T-helper 2 cell treated with Interferon-gamma antibody and Interleukin-4, amounts not matched to agents 5 μg/mL and 100 μg/mL, for 36 hours (primary cell): ENCODE measurements around the gene OR6M1.
A peak's percentile ranks its signal among the peaks of the same experiment; 100 is the strongest.

Experiments
- DNase-seq: peaks from one replicate; pipeline ENCODE4 v3.0.0; 2021; ENCODE audit warnings: low spot score
- H3K27ac Mint-ChIP-seq: one replicate; pipeline ENCODE4 v1.8.0; 2021; ENCODE audit warnings: mild to moderate bottlenecking, mixed read lengths
- H3K27me3 Mint-ChIP-seq: one replicate; pipeline ENCODE4 v1.8.0; 2021; ENCODE audit warnings: low read depth, mixed read lengths
- H3K36me3 Mint-ChIP-seq: one replicate; pipeline ENCODE4 v1.8.0; 2021; ENCODE audit warnings: low read depth, mixed read lengths
- H3K4me1 Mint-ChIP-seq: one replicate; pipeline ENCODE4 v1.8.0; 2021; ENCODE audit warnings: low read depth, mixed read lengths
- H3K4me3 Mint-ChIP-seq: one replicate; pipeline ENCODE4 v1.8.0; 2022; ENCODE audit warnings: mild to moderate bottlenecking, moderate library complexity, mixed read lengths
- H3K9me3 Mint-ChIP-seq: one replicate; pipeline ENCODE4 v1.8.0; 2021; ENCODE audit warnings: mixed read lengths

OR6M1 gene

DNA sequence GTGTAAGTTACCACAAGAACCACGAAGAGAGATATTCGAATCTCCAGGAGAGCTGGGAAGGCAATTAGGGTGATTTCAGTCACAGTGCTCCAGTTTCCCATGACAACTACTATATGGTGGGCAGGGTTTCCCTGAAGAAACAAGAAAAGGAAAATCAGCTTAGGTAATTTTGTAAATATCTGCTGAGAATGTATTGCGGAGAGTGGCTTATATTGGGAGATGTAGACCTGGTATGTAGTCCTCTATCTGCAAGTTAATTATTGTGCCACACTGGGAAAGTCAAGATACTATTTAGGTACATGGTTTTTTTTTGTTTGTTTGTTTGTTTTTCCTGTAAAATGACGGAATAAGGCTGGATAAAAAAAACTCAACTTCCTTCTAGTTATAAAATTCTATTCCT is at the start of gene OR6M1:
TSS of gene OR6M1 (minus strand) at position 101 of the 400 bp plus-strand sequence. CDS start at position 101, 0 bp downstream.
- Mint-ChIP-seq H3K27me3 (peaks cover 12% of the 10 kb centered on the region), H3K36me3 (no peaks in the 10 kb centered on the region), H3K9me3 (no peaks in the 10 kb centered on the region), H3K4me3 (no peak within 1 kb of the TSS), H3K27ac (no peak within 1 kb of the TSS), H3K4me1 (peaks cover 6% of the 10 kb centered on the region)
- DNase-seq, result no peak

GRCh38 chr11:123853038-123853437 is 46.9 kb upstream of the OR6M1 start:
- Mint-ChIP-seq H3K4me1 (no peaks in the 10 kb centered on the region), H3K27me3 (peaks cover 5% of the 10 kb centered on the region), H3K4me3 (no peak overlapping the region), H3K27ac (no peak overlapping the region), H3K36me3 (no peaks in the 10 kb centered on the region), H3K9me3 (no peaks in the 10 kb centered on the region)
- no peak for DNase-seq

GRCh38 chr11:123852321-123852720 is 46.2 kb upstream of the OR6M1 start:
- Mint-ChIP-seq H3K4me3 (no peak overlapping the region), H3K36me3 (no peaks in the 10 kb centered on the region), H3K27me3 (peaks cover 5% of the 10 kb centered on the region), H3K27ac (no peak overlapping the region), H3K9me3 (no peaks in the 10 kb centered on the region), H3K4me1 (no peaks in the 10 kb centered on the region)
- no peak for DNase-seq

- Mint-ChIP-seq H3K27ac (no peak overlapping the region), H3K27me3 (peaks cover 8% of the 10 kb centered on the region), H3K9me3 (no peaks in the 10 kb centered on the region), H3K36me3 (no peaks in the 10 kb centered on the region), H3K4me3 (no peak overlapping the region), H3K4me1 (no peaks in the 10 kb centered on the region)
- DNase-seq, result no peak
Observed at GRCh38 chr11:123851110-123851509, 45.0 kb upstream of the OR6M1 start.

GRCh38 chr11:123841174-123841573 is 35.0 kb upstream of the OR6M1 start:
- peak; percentile 17 for DNase-seq
- H3K36me3 Mint-ChIP-seq, result no peaks in the 10 kb centered on the region
- H3K9me3 Mint-ChIP-seq, result no peaks in the 10 kb centered on the region
- peaks cover 5% of the 10 kb centered on the region for H3K4me1 Mint-ChIP-seq
- H3K27ac Mint-ChIP-seq, result no peak overlapping the region
- no peaks in the 10 kb centered on the region for H3K27me3 Mint-ChIP-seq
- no peak overlapping the region for H3K4me3 Mint-ChIP-seq

DNA sequence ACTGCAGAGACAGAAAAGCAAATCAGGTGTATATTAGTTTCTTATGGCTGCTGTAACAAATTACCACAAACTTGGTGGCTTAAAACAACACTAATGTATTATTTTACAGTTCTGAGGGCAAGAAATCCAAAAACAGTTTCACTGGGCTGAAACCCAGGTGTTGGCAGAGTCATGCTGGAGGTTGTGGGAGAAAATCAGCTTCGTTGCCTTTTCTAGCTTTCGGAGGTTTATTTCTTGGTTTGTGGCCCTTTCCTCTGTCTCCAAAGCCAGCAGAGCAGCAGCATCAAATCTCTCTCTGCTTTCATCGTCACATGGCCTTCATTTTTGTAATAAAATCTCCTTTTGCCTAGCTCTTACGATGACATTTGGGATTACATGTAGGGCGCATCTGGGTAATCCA is 33.0 kb upstream of the OR6M1 start:
- Mint-ChIP-seq H3K4me3 (no peak overlapping the region), H3K9me3 (no peaks in the 10 kb centered on the region), H3K27ac (no peak overlapping the region), H3K27me3 (no peaks in the 10 kb centered on the region), H3K36me3 (no peaks in the 10 kb centered on the region), H3K4me1 (peaks cover 5% of the 10 kb centered on the region)
- no peak for DNase-seq

DNA sequence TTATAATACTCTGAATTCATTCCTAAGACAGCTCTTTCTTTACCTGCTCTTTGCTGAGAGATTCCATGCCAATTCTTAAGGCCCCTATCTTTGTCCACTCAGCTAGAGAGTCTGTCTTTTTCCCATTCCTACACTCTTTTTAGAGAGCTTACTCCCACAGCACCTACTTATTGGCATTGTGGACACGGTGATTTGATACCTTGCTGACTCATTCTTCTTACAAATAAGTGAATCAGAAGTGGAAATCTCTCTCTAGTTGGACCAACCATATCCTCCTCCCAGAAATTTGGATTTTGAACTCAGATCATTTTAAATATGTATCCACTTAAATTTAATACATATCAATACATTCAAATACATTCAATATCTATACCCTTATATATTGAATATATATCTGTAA is 32.5 kb upstream of the OR6M1 start:
- Mint-ChIP-seq H3K4me3 (no peak overlapping the region), H3K27ac (no peak overlapping the region), H3K36me3 (no peaks in the 10 kb centered on the region), H3K27me3 (no peaks in the 10 kb centered on the region), H3K4me1 (peaks cover 5% of the 10 kb centered on the region), H3K9me3 (no peaks in the 10 kb centered on the region)
- no peak for DNase-seq

- H3K36me3 Mint-ChIP-seq, result no peaks in the 10 kb centered on the region
- H3K4me3 Mint-ChIP-seq, result no peak overlapping the region
- H3K27me3 Mint-ChIP-seq, result no peaks in the 10 kb centered on the region
- no peak for DNase-seq
- no peak overlapping the region for H3K27ac Mint-ChIP-seq
- no peaks in the 10 kb centered on the region for H3K9me3 Mint-ChIP-seq
- peaks cover 5% of the 10 kb centered on the region for H3K4me1 Mint-ChIP-seq
Observed at GRCh38 chr11:123838199-123838598, 32.0 kb upstream of the OR6M1 start.

GRCh38 chr11:123833095-123833494 is 26.9 kb upstream of the OR6M1 start:
- Mint-ChIP-seq H3K4me1 (no peaks in the 10 kb centered on the region), H3K4me3 (no peak overlapping the region), H3K27me3 (no peaks in the 10 kb centered on the region), H3K36me3 (no peaks in the 10 kb centered on the region), H3K9me3 (no peaks in the 10 kb centered on the region), H3K27ac (no peak overlapping the region)
- DNase-seq, result no peak

GRCh38 chr11:123829745-123830144 is 23.6 kb upstream of the OR6M1 start:
- Mint-ChIP-seq H3K4me3 (no peak overlapping the region), H3K4me1 (no peaks in the 10 kb centered on the region)

GRCh38 chr11:123822599-123822998 is 16.4 kb upstream of the OR6M1 start:
- no peak for DNase-seq
- Mint-ChIP-seq H3K4me3 (no peak overlapping the region), H3K27ac (no peak overlapping the region), H3K36me3 (no peaks in the 10 kb centered on the region), H3K27me3 (peaks cover 9% of the 10 kb centered on the region), H3K4me1 (peaks cover 2% of the 10 kb centered on the region), H3K9me3 (no peaks in the 10 kb centered on the region)

More at GRCh38 chr11:123829745-123830144, 23.6 kb upstream of the OR6M1 start:
- H3K27me3 Mint-ChIP-seq, result peaks cover 4% of the 10 kb centered on the region
- no peaks in the 10 kb centered on the region for H3K36me3 Mint-ChIP-seq
- no peaks in the 10 kb centered on the region for H3K9me3 Mint-ChIP-seq
- no peak overlapping the region for H3K27ac Mint-ChIP-seq
- no peak for DNase-seq

DNA sequence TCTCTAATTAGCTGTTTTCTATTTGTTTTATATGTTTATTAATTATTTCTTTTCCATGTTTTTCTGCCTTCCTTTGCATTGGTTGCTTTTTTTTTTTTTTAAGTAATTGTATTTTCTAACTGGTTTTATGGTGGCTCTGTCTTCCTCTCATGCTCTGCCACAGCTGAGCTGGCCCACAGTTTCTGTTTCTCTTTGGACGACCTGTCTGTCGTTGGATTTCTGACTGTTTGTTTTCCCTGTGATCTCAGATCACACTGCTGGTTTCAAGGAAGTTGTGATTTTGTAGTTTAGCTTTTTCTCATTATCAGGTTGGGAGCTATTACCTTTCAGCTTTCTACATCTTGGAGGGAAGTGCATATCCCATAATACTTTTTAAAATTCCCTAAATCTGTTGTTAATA is 15.9 kb upstream of the OR6M1 start:
- no peaks in the 10 kb centered on the region for H3K9me3 Mint-ChIP-seq
- H3K4me3 Mint-ChIP-seq, result no peak overlapping the region
- H3K27ac Mint-ChIP-seq, result no peak overlapping the region
- peaks cover 2% of the 10 kb centered on the region for H3K4me1 Mint-ChIP-seq
- no peaks in the 10 kb centered on the region for H3K36me3 Mint-ChIP-seq
- H3K27me3 Mint-ChIP-seq, result peaks cover 9% of the 10 kb centered on the region
- DNase-seq, result no peak

GRCh38 chr11:123815122-123815521 is 9.0 kb upstream of the OR6M1 start:
- Mint-ChIP-seq H3K36me3 (no peaks in the 10 kb centered on the region), H3K4me1 (no peaks in the 10 kb centered on the region), H3K9me3 (no peaks in the 10 kb centered on the region), H3K27ac (no peak overlapping the region), H3K27me3 (peaks cover 10% of the 10 kb centered on the region), H3K4me3 (no peak overlapping the region)
- DNase-seq, result no peak

DNA sequence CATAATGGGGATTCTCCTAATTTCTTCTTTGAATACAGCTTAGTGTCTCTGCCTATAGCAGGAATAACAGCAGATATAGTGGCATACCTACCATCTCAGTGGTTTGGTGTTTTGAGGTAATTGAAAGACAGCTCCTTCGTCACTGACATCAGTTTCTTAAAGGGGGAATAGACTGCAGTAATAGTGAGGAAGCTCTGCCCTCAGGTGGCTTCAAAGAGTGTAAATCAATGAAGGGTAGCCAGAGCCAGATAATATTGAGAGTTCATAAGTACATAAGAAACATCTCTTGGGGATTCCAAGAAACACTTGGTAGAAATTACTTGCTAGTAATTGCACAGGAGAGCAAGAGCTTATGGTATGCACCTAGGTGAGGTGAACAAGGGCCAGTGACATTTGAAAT is 4.4 kb downstream of the OR6M1 start:
- Mint-ChIP-seq H3K36me3 (no peaks in the 10 kb centered on the region), H3K4me1 (peaks cover 6% of the 10 kb centered on the region), H3K27me3 (peaks cover 5% of the 10 kb centered on the region), H3K9me3 (no peaks in the 10 kb centered on the region), H3K27ac (no peak overlapping the region), H3K4me3 (no peak overlapping the region)
- no peak for DNase-seq

DNA sequence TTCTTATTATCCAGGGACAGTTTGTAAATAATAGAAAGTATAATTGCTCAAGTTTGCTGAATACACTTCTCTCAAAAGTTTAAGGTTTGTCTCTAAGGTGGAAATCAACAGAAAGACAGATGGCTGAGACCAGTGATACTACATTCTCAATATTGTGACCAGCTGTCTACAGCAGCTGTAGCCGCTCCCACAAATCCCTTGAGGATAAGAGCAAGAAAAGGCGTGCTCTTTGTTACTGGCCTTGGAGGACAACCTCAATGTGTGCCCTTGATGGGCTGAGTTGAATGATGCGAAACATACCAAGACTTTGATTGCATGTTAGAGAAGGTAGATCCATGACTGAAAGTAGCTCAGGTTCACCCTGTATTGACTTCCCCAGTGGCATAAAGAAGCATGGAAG is 6.1 kb downstream of the OR6M1 start:
- Mint-ChIP-seq H3K36me3 (no peaks in the 10 kb centered on the region), H3K4me3 (no peak overlapping the region), H3K9me3 (no peaks in the 10 kb centered on the region), H3K4me1 (no peaks in the 10 kb centered on the region), H3K27me3 (peaks cover 3% of the 10 kb centered on the region), H3K27ac (no peak overlapping the region)
- DNase-seq, result no peak
